ENCODE data around the gene PCIF1. TPM values are rescaled to one million over a fixed set of nuclear protein-coding genes. Genes with fewer than 3 reads are reported as not detected.

The PCIF1 gene
- total and polyA plus RNA-seq, 9 of the 15 experiments (the other 6 are each of a cell fraction or from before 2014, with no cell fraction given): 5.8 to 29.4 (median 11.3) TPM

DNA sequence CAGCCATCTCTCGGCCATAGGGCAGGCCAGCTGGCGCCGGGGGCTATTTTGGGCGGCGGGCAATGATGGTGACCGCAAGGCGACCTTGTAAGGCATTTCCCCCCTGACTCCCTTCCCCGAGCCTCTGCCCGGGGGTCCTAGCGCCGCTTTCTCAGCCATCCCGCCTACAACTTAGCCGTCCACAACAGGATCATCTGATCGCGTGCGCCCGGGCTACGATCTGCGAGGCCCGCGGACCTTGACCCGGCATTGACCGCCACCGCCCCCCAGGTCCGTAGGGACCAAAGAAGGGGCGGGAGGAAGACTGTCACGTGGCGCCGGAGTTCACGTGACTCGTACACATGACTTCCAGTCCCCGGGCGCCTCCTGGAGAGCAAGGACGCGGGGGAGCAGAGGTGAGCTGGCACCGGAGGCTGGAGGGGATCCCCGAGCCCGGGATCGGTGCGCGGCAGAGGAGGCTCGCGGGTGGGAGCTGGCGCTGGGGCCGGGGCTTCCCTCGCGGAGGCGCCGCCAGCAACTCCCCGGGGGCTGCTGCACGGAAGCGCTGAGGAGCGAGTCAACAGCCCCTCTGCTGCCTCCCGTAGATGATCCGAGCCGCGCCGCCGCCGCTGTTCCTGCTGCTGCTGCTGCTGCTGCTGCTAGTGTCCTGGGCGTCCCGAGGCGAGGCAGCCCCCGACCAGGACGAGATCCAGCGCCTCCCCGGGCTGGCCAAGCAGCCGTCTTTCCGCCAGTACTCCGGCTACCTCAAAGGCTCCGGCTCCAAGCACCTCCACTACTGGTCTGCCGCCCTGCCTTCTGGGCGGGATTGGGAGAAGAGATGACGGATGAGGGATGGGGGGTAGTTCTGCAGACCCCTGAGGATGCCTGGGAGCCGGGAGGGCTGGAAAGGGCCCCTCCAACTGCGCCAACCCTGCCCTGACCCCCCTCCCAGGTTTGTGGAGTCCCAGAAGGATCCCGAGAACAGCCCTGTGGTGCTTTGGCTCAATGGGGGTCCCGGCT is 43.2 kb upstream of the PCIF1 start, which contains the start of the genes CTSA and NEURL2 (continued):
- TF ChIP-seq, protein P1, sequence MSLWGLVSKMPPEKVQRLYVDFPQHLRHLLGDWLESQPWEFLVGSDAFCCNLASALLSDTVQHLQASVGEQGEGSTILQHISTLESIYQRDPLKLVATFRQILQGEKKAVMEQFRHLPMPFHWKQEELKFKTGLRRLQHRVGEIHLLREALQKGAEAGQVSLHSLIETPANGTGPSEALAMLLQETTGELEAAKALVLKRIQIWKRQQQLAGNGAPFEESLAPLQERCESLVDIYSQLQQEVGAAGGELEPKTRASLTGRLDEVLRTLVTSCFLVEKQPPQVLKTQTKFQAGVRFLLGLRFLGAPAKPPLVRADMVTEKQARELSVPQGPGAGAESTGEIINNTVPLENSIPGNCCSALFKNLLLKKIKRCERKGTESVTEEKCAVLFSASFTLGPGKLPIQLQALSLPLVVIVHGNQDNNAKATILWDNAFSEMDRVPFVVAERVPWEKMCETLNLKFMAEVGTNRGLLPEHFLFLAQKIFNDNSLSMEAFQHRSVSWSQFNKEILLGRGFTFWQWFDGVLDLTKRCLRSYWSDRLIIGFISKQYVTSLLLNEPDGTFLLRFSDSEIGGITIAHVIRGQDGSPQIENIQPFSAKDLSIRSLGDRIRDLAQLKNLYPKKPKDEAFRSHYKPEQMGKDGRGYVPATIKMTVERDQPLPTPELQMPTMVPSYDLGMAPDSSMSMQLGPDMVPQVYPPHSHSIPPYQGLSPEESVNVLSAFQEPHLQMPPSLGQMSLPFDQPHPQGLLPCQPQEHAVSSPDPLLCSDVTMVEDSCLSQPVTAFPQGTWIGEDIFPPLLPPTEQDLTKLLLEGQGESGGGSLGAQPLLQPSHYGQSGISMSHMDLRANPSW (CRISPR knock-in tag; IDR thresholded peaks at IDR 0.05): no peak
- TF ChIP-seq KDM4B (IDR thresholded peaks at IDR 0.05; ENCODE audit: borderline replicate concordance in 2 of 2, low read depth in 1 of 2): peak in 1 of 2 experiments; percentile 95; a peak in 2 of 4 replicates
- TF ChIP-seq ZNF707 (CRISPR knock-in tag; conservative IDR thresholded peaks at IDR 0.05): no peak
- TF ChIP-seq RHOXF2B (CRISPR knock-in tag; conservative IDR thresholded peaks at IDR 0.05): no peak
- peak; percentile 63 to 65 for TF ChIP-seq RAD21 (CRISPR knock-in tag; conservative IDR thresholded peaks at IDR 0.05 in 1 of 2, IDR thresholded peaks at IDR 0.05 in 1 of 2)
- TF ChIP-seq SLC30A9 (CRISPR knock-in tag; IDR thresholded peaks at IDR 0.05): no peak
- TF ChIP-seq PTBP1 (IDR thresholded peaks at IDR 0.05; ENCODE audit: low read depth, low read length): no peak
- TF ChIP-seq, protein P2, sequence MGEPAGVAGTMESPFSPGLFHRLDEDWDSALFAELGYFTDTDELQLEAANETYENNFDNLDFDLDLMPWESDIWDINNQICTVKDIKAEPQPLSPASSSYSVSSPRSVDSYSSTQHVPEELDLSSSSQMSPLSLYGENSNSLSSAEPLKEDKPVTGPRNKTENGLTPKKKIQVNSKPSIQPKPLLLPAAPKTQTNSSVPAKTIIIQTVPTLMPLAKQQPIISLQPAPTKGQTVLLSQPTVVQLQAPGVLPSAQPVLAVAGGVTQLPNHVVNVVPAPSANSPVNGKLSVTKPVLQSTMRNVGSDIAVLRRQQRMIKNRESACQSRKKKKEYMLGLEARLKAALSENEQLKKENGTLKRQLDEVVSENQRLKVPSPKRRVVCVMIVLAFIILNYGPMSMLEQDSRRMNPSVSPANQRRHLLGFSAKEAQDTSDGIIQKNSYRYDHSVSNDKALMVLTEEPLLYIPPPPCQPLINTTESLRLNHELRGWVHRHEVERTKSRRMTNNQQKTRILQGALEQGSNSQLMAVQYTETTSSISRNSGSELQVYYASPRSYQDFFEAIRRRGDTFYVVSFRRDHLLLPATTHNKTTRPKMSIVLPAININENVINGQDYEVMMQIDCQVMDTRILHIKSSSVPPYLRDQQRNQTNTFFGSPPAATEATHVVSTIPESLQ (CRISPR knock-in tag; IDR thresholded peaks at IDR 0.05): peak; percentile 61; the same call in 1 of the 2 replicates
- no peak for TF ChIP-seq ZNF175 (CRISPR knock-in tag; IDR thresholded peaks at IDR 0.05; ENCODE audit: low read depth)
- no peak for TF ChIP-seq MTA2 (IDR thresholded peaks at IDR 0.05; ENCODE audit: low read depth)
- TF ChIP-seq EP300 (IDR thresholded peaks at IDR 0.05; ENCODE audit: low read length): peak; percentile 42; the same call in 1 of the 2 replicates
- no peak for TF ChIP-seq FOXM1 (IDR thresholded peaks at IDR 0.05; ENCODE audit: low read depth)
- no peak for TF ChIP-seq FOXM1 (CRISPR knock-in tag; IDR thresholded peaks at IDR 0.05; ENCODE audit: low read depth)
- TF ChIP-seq RBM34 (IDR thresholded peaks at IDR 0.05; ENCODE audit: borderline replicate concordance, insufficient read depth, low read length): no peak
- TF ChIP-seq CCNT2 (IDR thresholded peaks at IDR 0.05; ENCODE audit: borderline replicate concordance, extremely low read depth, insufficient read length, low read depth, low read length): peak; percentile 54
- TF ChIP-seq CC2D1A (IDR thresholded peaks at IDR 0.05): 0 out of 2 replicates have a peak, but pooled peaks have one; percentile 22
- no peak for TF ChIP-seq HDAC3 (IDR thresholded peaks at IDR 0.05; ENCODE audit: borderline replicate concordance, partially characterized antibody)

Measured in K562 (cell line).